Spleen (tissue), 7 donors: ENCODE data around the gene LARP1.

Experiments used
- POLR2A ChIP-seq, 3 donors: fragments of 450-650 bp; IDR thresholded peaks; one replicate each; pipeline ENCODE4 v1.5.1; 2017; ENCODE audit warnings: antibody characterized with exemption in 3 of 3, mild to moderate bottlenecking in 1 of 3
- TF ChIP-seq, protein P1 (sequence below), 11 experiments: fragments of 200-600 bp in 7 of 11; fragments of 450-650 bp in 4 of 11; sonication (generic) in 4 of 11; IDR thresholded peaks in 8 of 11; conservative IDR thresholded peaks in 3 of 11; 1 replicate in 7 of 11; 2 replicates in 4 of 11; pipeline versions ENCODE4 v1.4.0 to v1.8.0; 2016 to 2021; ENCODE audit warnings: antibody characterized with exemption in 11 of 11, inconsistent platforms in 4 of 11, mild to moderate bottlenecking in 1 of 11
- donor health status: DM: no; HTN: no; CAD: no; lungs with moderate emphysema.
- donor health status: DM: no; HTN: no; CAD: no.
- donor health status: DM: no; HTN: no; CAD: no.

DNA sequence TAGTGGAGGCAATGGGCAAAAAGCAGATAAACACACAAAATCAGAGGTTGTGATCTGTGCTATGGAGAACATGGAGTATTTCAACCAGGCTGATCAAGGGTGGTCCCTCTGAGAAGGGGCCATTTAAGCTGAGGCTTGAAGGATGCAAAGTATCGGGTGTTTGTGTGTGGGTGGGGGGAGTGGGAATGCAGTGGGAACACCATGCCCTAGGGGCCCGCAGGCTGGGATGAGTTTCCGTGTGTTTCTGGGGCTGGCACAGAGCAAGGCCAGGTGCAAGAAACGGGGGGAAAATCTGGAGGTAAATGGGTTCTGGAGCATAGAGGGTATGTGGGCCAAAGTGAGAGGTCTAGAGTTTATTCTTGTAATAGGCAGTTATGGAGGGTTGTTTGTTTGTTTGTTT is 13.8 kb upstream of the LARP1 start:
- TF ChIP-seq POLR2A (IDR thresholded peaks at IDR 0.05), result no peak
- TF ChIP-seq, protein P1, sequence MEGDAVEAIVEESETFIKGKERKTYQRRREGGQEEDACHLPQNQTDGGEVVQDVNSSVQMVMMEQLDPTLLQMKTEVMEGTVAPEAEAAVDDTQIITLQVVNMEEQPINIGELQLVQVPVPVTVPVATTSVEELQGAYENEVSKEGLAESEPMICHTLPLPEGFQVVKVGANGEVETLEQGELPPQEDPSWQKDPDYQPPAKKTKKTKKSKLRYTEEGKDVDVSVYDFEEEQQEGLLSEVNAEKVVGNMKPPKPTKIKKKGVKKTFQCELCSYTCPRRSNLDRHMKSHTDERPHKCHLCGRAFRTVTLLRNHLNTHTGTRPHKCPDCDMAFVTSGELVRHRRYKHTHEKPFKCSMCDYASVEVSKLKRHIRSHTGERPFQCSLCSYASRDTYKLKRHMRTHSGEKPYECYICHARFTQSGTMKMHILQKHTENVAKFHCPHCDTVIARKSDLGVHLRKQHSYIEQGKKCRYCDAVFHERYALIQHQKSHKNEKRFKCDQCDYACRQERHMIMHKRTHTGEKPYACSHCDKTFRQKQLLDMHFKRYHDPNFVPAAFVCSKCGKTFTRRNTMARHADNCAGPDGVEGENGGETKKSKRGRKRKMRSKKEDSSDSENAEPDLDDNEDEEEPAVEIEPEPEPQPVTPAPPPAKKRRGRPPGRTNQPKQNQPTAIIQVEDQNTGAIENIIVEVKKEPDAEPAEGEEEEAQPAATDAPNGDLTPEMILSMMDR (IDR thresholded peaks at IDR 0.05 in 8 of 11, conservative IDR thresholded peaks at IDR 0.05 in 3 of 11), result no peak
